ENCODE data around the gene CX3CL1. TPM values are rescaled to one million over a fixed set of nuclear protein-coding genes. Genes with fewer than 3 reads are reported as not detected.

CX3CL1 gene
- total and polyA plus RNA-seq, 2 donors (not counting 1 experiment from before 2014, with no cell fraction given) = not detected

- Mint-ChIP-seq H3K9me3 (ENCODE audit: insufficient read depth) (no peaks in the 10 kb centered on the region), H3K4me1 (peaks cover 61% of the 10 kb centered on the region), H3K27me3 (no peaks in the 10 kb centered on the region), H3K4me3 (peak overlapping the region; percentile 87), H3K27ac (peak overlapping the region; percentile 53)
- H3K9ac ChIP-seq (ENCODE audit: low read length) = no peak overlapping the region
- intact Hi-C loops (cut with micrococcal nuclease) = loop anchor here (2.0 to 5.0 kb wide), 3 partner anchors 67 to 174 kb away; partner anchors contain the start of gene CCDC102A
- no peak overlapping the region for H3K4me3 ChIP-seq (ENCODE audit: control extremely low read depth in 1 of 5, extremely low read depth in 1 of 5, insufficient read depth in 1 of 5, low read depth in 2 of 5, low read length in 4 of 5)
- ChIA-PET POLR2A (interaction anchor here (0.6 to 2.0 kb wide), 5 partner anchors 47 to 116 kb away, joined by 3 to 11 read pairs (median 4); no protein-coding TSS in a partner anchor), CTCF (interaction anchor here (0.8 to 10.1 kb wide), 21 partner anchors 12 to 265 kb away, joined by 3 to 364 read pairs (median 6); partner anchors contain the start of genes CCL17, CIAPIN1, COQ9 and PSME3IP1)
- ATAC-seq (ENCODE audit: low read depth) (no peak), DNase-seq (no peak)
- no peaks in the 10 kb centered on the region for H3K36me3 ChIP-seq (replicated peaks in 1 of 2; ENCODE audit: control extremely low read depth in 1 of 2, control insufficient read depth in 1 of 2, extremely low read depth in 1 of 2, insufficient read depth in 2 of 2, low read length in 1 of 2)
- no peaks in the 10 kb centered on the region for H3K79me2 ChIP-seq (ENCODE audit: control insufficient read depth, insufficient read depth, low read length)
- H3K27ac ChIP-seq (ENCODE audit: low read length in 2 of 2) = no peak overlapping the region
- peak overlapping the region; percentile 75 for H2AFZ ChIP-seq (ENCODE audit: insufficient read depth, low read depth, low read length, poor library complexity, severe bottlenecking)
- no peaks in the 10 kb centered on the region for H4K20me1 ChIP-seq (ENCODE audit: control insufficient read depth, insufficient read depth, low read length, poor library complexity, severe bottlenecking)
- no peaks in the 10 kb centered on the region for H3K27me3 ChIP-seq (replicated peaks in 1 of 4; ENCODE audit: control extremely low read depth in 1 of 4, control insufficient read depth in 3 of 4, insufficient read depth in 4 of 4, low read length in 3 of 4)
- TF ChIP-seq EZH2 (IDR thresholded peaks at IDR 0.05; ENCODE audit: borderline replicate concordance, insufficient read depth, low read depth, low read length, poor library complexity, severe bottlenecking) = no peak
- no peak for TF ChIP-seq CTCF (IDR thresholded peaks at IDR 0.05)
- peak overlapping the region; percentile 91 for H3K4me2 ChIP-seq (replicated peaks; ENCODE audit: low read depth, low read length, poor library complexity, severe bottlenecking)
- 87% methylated on average over 16 of the region's 16 CpGs for WGBS (ENCODE audit: insufficient coverage)
- H3K9me3 ChIP-seq (ENCODE audit: control extremely low read depth in 1 of 3, control insufficient read depth in 2 of 3, insufficient read depth in 1 of 3, low read length in 2 of 3) = peaks cover 0 to 10% (median 0%) of the 10 kb centered on the region in 3 donors
- peaks cover 50 to 64% of the 10 kb centered on the region in 2 donors for H3K4me1 ChIP-seq (ENCODE audit: control insufficient read depth in 2 of 2, insufficient read depth in 2 of 2, low read length in 2 of 2)
These were observed 43.8 kb downstream of the CX3CL1 start for GRCh38 chr16:57416084-57416483.

GRCh38 chr16:57419506-57419905 is 47.2 kb downstream of the CX3CL1 start:
- intact Hi-C loops (cut with micrococcal nuclease) = loop anchor here (1.0 to 5.0 kb wide), 4 partner anchors 27 to 177 kb away; partner anchors contain the start of genes CCDC102A, CIAPIN1 and COQ9
- POLR2A ChIA-PET = no interaction called here
- no peak overlapping the region for H3K4me3 Mint-ChIP-seq
- H3K4me1 Mint-ChIP-seq = peaks cover 34% of the 10 kb centered on the region
- ATAC-seq (ENCODE audit: low read depth) (no peak), DNase-seq (no peak)
- peaks cover 21 to 32% of the 10 kb centered on the region in 2 donors for H3K4me1 ChIP-seq (ENCODE audit: control insufficient read depth in 2 of 2, insufficient read depth in 2 of 2, low read length in 2 of 2)
- no peaks in the 10 kb centered on the region for H3K9me3 ChIP-seq (ENCODE audit: control extremely low read depth in 1 of 3, control insufficient read depth in 2 of 3, insufficient read depth in 1 of 3, low read length in 2 of 3)
- no peaks in the 10 kb centered on the region for H3K36me3 ChIP-seq (replicated peaks in 1 of 2; ENCODE audit: control extremely low read depth in 1 of 2, control insufficient read depth in 1 of 2, extremely low read depth in 1 of 2, insufficient read depth in 2 of 2, low read length in 1 of 2)
- no peaks in the 10 kb centered on the region for H3K27me3 Mint-ChIP-seq
- H3K27me3 ChIP-seq (replicated peaks in 1 of 4; ENCODE audit: control extremely low read depth in 1 of 4, control insufficient read depth in 3 of 4, insufficient read depth in 4 of 4, low read length in 3 of 4) = no peaks in the 10 kb centered on the region
- no peaks in the 10 kb centered on the region for H3K79me2 ChIP-seq (ENCODE audit: control insufficient read depth, insufficient read depth, low read length)
- H3K4me2 ChIP-seq (replicated peaks; ENCODE audit: low read depth, low read length, poor library complexity, severe bottlenecking) = no peak overlapping the region
- no peak overlapping the region for H3K27ac Mint-ChIP-seq
- WGBS (ENCODE audit: insufficient coverage) = 86% methylated on average over 3 of the region's 6 CpGs
- H2AFZ ChIP-seq (ENCODE audit: insufficient read depth, low read depth, low read length, poor library complexity, severe bottlenecking) = peak overlapping the region; percentile 92
- no peaks in the 10 kb centered on the region for H4K20me1 ChIP-seq (ENCODE audit: control insufficient read depth, insufficient read depth, low read length, poor library complexity, severe bottlenecking)
- TF ChIP-seq CTCF (IDR thresholded peaks at IDR 0.05) (no peak), EZH2 (IDR thresholded peaks at IDR 0.05; ENCODE audit: borderline replicate concordance, insufficient read depth, low read depth, low read length, poor library complexity, severe bottlenecking) (no peak)
- H3K9ac ChIP-seq (ENCODE audit: low read length) = no peak overlapping the region
- CTCF ChIA-PET = interaction anchor here (0.6 to 10.1 kb wide), 18 partner anchors 10 to 268 kb away, joined by 3 to 364 read pairs (median 6); partner anchors contain the start of genes CCL17, CIAPIN1 and COQ9
- H3K9me3 Mint-ChIP-seq (ENCODE audit: insufficient read depth) = no peaks in the 10 kb centered on the region
- H3K27ac ChIP-seq (ENCODE audit: low read length in 2 of 2) = no peak overlapping the region
- no peak overlapping the region for H3K4me3 ChIP-seq (ENCODE audit: control extremely low read depth in 1 of 5, extremely low read depth in 1 of 5, insufficient read depth in 1 of 5, low read depth in 2 of 5, low read length in 4 of 5)

All from B cell (primary cell).